HepG2 (cell line): ENCODE data around the gene SIAH2. TPM values are rescaled to one million over a fixed set of nuclear protein-coding genes. Genes with fewer than 3 reads are reported as not detected.

ENCODE experiments used
- CCAR2 ChIP-seq: fragments of 200-400 bp; formaldehyde crosslinking; optimal IDR thresholded peaks from 2 replicates; pipeline ENCODE3; 2018; ENCODE audit warnings: low read depth, mild to moderate bottlenecking, low read length, moderate library complexity
- E2F1 ChIP-seq: sonication (generic); formaldehyde crosslinking; IDR thresholded peaks from 2 replicates; pipeline ENCODE4 v1.5.0; 2020; ENCODE audit warnings: missing genetic modification reagents
- ELK4 ChIP-seq: sonication (generic); formaldehyde crosslinking; IDR thresholded peaks from 2 replicates; pipeline ENCODE4 v1.9.0; 2021; ENCODE audit warnings: missing genetic modification reagents, borderline replicate concordance
- GTF3A ChIP-seq: sonication (generic); formaldehyde crosslinking; conservative IDR thresholded peaks from 2 replicates; pipeline ENCODE4 v1.4.0; 2020; ENCODE audit warnings: mild to moderate bottlenecking, missing genetic modification reagents
- HNF1A ChIP-seq, 2 experiments: sonication (generic) in 1 of 2; formaldehyde crosslinking in 1 of 2; IDR thresholded peaks; 2 replicates each; pipeline versions ENCODE4 v1.4.0 to v1.6.1; 2016 to 2020; ENCODE audit warnings: borderline replicate concordance in 1 of 2, low read depth in 1 of 2, mild to moderate bottlenecking in 1 of 2, missing genetic modification reagents in 1 of 2
- NCOR1 ChIP-seq: fragments of 200-600 bp; sonication (generic); IDR thresholded peaks from 2 replicates; pipeline ENCODE4 v1.7.0; 2017; ENCODE audit warnings: antibody characterized with exemption, low read length, borderline replicate concordance
- NFE2 ChIP-seq: sonication (generic); formaldehyde crosslinking; IDR thresholded peaks from 2 replicates; pipeline ENCODE4 v1.4.0; 2020; ENCODE audit warnings: missing genetic modification reagents
- PRDM15 ChIP-seq: sonication (generic); formaldehyde crosslinking; IDR thresholded peaks from 2 replicates; pipeline ENCODE4 v1.4.0; 2020; ENCODE audit warnings: missing genetic modification reagents
- SMARCC2 ChIP-seq: fragments of 450-650 bp; IDR thresholded peaks from 2 replicates; pipeline ENCODE4 v1.6.1; 2017; ENCODE audit warnings: antibody characterized with exemption, mild to moderate bottlenecking
- ZNF646 ChIP-seq: sonication (generic); formaldehyde crosslinking; IDR thresholded peaks from 2 replicates; pipeline ENCODE4 v1.9.0; 2021; ENCODE audit warnings: mild to moderate bottlenecking, missing genetic modification reagents
- polyA plus RNA-seq, 8 experiments: library from polyadenylated mRNA; depleted of rRNA in 3 of 8; stranded (reverse) in 7 of 8; unstranded in 1 of 8; fragments of >200 nt; fragmentation: Illumina TruSeq in 4 of 8; extraction: Trizol in 4 of 8; gene quantifications; 2 replicates each; pipeline versions ENCODE4 v1.2.1 to v1.2.3, GENCODE V29; 2011 to 2016; ENCODE audit warnings: low read depth in 4 of 8, missing spikeins in 1 of 8, mixed read lengths in 1 of 8; ENCODE audit not compliant: insufficient read depth in 1 of 8
- total RNA-seq, 5 experiments: library from RNA; depleted of rRNA; stranded (reverse); fragments of >200 nt; fragmentation: Illumina TruSeq; extraction: Trizol; gene quantifications; 2 replicates each; pipeline ENCODE4 v1.2.3, GENCODE V29; 2016; ENCODE audit warnings: low read depth in 1 of 5

The SIAH2 gene
- total and polyA plus RNA-seq, 2 of the 13 experiments (the other 11 are each of a cell fraction or from before 2014, with no cell fraction given), result 71.8 to 117 TPM

GRCh38 chr3:150765949-150766720 lies 3.2 kb upstream of the SIAH2 start (continued):
- TF ChIP-seq NCOR1, result peak; percentile 94
- TF ChIP-seq GTF3A (CRISPR knock-in tag), result no peak
- peak; percentile 54; the same call in 1 of the 2 replicates for TF ChIP-seq HNF1A (IDR thresholded peaks at IDR 0.05; ENCODE audit: low read depth)
- peak; percentile 65; the same call in 1 of the 2 replicates for TF ChIP-seq HNF1A (CRISPR knock-in tag; IDR thresholded peaks at IDR 0.05; ENCODE audit: borderline replicate concordance)
- no peak for TF ChIP-seq NFE2 (CRISPR knock-in tag)
- TF ChIP-seq ELK4 (CRISPR knock-in tag), result no peak
- no peak for TF ChIP-seq PRDM15 (CRISPR knock-in tag)
- TF ChIP-seq E2F1 (CRISPR knock-in tag), result no peak; the same call in 1 of the 2 replicates
- no peak for TF ChIP-seq SMARCC2
- no peak for TF ChIP-seq CCAR2
- no peak for TF ChIP-seq ZNF646
